ENCODE data around the gene SRMS.

SRMS gene

GRCh38 chr20:63500151-63500901 lies 47.2 kb downstream of the SRMS start:
- no peak for DNase-seq (ENCODE audit: low spot score)

DNA sequence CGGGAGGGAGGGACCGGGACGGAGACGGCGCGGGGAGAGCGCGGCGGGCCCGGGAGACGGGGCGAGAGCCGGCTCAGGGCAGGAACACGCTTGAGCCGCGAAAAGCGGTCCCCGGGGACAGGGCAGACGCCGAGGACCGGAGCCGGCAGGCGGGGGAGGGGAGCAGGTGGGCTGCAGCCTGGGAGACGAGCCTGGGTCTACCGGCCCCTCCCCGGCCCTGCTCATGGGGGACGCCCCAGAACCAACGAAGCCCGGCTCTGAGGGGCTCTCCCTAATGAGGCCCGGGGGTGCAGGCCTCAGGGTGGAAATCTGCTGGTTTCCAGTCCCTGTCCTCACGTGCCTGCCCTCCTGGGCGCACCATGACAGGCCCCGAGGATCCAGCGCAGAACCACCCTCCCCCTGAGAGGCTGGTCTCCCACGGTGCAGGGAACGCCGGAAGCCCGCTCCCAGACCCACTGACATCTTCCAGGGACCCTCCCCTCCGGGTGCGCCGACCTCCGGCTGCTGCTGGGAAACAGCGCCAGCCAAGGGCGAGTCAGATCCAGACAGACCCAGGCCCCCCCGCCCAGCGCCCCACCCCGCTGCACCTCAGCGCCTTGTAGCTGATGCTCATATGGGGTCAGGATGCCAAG lies 48.1 kb downstream of the SRMS start:
- no peak for DNase-seq (ENCODE audit: low spot score)

- peak; percentile 45 for DNase-seq (ENCODE audit: low spot score)
Measured at GRCh38 chr20:63498960-63499337, 48.6 kb downstream of the SRMS start, which contains the start of gene EEF1A2. TSS of gene EEF1A2 (minus strand) at chr20:63499083. CDS start at chr20:63497763, 1,320 bp downstream.

GRCh38 chr20:63497946-63498935 lies 49.3 kb downstream of the SRMS start:
- DNase-seq (ENCODE audit: low spot score) = no peak

DNA sequence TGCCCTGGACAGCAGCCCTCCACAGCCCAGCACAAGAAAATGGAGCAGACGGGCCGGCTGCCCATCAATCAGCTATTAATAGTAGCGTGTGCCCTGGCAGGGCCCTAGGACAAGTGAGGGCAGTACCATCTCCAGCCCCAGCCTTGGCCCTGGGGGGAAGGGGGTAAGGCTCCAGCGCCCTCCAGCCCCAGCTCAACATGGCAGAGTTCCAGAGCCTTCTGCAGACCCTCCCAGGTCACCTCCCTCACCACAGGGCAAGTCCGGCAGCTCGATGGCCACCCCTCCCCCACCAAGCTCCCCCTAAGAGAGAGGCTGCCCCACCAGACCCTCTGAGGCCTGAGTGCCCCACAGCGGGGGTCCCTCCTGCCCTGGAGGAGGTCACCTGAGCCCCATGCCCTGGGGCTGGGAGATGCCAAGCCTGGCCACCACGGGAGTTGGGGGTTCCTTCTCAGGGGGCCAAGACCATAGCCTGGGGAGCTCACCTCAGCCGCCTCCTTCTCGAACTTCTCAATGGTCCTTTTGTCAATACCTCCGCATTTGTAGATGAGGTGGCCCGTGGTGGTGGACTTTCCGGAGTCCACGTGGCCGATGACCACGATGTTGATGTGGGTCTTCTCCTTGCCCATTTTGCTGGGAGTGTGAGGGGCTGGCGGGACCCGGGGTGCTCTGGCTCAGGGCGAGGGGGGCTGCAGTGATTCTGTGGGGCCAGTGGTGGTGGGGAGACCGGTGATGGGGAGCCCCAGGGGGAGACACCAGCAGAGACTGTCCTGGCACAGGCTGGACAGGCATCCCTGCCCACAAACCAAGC lies 50.2 kb downstream of the SRMS start:
- no peak for DNase-seq (ENCODE audit: low spot score)

DNA sequence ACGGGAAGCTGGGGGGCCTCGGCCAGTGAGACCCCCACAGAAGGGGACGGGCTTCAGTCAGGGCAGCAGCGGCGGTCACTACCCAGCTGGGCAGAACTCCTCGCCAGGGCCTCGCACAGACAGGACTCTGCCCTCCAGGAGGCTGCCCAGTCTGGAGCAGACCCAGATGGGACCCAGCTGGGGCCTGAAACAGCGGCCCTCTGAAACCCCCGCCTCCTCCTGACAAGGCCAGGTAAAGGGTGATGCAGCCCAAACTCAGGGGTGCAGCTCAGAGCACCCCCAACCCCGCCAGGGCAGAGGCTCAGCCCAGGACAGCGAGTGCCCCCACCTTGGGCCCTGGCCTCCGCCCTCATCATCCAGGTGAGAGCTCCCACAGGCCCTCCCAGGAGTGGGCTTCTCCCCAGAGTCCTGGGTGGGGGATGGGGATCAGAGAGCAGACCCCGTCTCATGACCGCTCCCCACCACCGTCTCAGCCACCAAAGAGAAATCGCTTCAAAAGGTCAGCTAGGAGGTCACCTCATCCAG lies 50.9 kb downstream of the SRMS start:
- no peak for DNase-seq (ENCODE audit: low spot score)

GRCh38 chr20:63495741-63496595 lies 51.6 kb downstream of the SRMS start:
- peak; percentile 73 for DNase-seq (ENCODE audit: low spot score)

- no peak for DNase-seq (ENCODE audit: low spot score)
Measured at GRCh38 chr20:63495167-63495720, 52.3 kb downstream of the SRMS start.

DNA sequence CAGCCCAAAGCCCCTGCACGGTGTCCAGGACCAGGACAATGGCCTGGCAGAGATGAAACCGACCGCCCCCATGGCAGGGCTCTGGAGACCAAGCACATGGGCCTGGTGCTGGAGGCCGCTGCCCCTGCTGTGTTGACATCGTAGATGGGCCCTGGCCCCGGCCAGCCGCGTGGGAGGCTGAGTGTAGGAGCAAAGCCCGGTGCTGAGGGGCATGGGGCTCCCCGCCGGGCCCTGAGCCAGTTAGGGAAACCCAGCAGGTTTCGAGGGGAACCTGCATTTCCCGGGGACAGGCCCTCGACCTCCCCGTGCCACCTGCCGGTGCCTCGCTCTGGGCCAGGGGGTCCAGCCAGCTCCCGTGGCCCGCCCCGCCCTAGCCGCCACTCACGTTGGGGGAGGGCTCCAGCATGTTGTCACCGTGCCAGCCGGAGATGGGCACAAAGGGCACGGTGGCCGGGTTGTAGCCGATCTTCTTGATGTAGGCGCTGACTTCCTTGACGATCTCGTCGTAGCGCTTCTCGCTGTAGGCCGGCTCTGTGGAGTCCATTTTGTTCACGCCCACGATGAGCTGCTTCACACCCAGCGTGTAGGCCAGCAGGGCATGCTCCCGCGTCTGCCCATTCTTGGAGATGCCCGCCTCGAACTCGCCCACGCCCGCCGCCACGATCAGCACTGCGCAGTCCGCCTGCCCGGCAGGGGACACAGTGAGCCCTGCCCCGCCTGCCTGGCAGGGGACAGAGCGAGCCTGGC lies 53.0 kb downstream of the SRMS start:
- no peak for DNase-seq (ENCODE audit: low spot score)

GRCh38 chr20:63494084-63494419 lies 53.5 kb downstream of the SRMS start:
- DNase-seq (ENCODE audit: low spot score) = no peak

GRCh38 chr20:63493563-63494020 lies 54.0 kb downstream of the SRMS start:
- DNase-seq (ENCODE audit: low spot score) = no peak

DNA sequence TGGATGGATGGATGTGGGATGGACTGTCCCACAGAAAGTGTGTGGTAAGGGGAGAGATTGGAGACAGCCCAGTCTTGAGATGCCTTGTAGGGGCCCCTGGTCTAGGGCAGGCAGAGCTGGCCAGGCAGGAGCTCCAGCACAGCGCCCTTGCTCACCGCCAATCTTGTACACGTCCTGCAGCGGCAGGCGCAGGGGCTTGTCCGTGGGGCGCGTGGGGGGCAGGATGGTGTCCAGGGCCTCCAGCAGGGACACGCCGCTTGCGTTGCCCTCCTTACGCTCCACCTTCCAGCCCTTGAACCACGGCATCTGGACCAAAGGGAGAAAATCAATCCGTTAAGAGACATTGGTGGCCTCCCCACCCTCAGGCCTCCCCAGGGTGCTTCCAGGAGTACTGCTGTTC lies 54.6 kb downstream of the SRMS start:
- no peak for DNase-seq (ENCODE audit: low spot score)

DNA sequence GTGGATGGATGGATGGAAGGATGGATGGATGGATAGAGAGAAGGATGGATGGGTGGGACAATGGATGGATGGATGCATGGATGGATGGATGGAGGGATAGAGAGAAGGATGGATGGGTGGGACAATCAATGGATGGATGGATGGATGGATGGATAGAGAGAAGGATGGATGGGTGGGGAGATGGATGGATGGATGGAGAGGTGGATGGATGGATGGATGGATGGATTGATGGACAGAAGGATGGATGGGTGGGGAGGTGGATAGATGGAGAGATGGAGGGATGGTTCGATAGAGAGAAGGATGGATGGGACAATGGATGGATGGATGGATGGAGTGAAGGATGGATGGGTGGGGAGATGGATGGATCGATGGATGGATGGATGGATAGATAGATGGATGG lies 55.0 kb downstream of the SRMS start:
- DNase-seq (ENCODE audit: low spot score) = no peak

DNA sequence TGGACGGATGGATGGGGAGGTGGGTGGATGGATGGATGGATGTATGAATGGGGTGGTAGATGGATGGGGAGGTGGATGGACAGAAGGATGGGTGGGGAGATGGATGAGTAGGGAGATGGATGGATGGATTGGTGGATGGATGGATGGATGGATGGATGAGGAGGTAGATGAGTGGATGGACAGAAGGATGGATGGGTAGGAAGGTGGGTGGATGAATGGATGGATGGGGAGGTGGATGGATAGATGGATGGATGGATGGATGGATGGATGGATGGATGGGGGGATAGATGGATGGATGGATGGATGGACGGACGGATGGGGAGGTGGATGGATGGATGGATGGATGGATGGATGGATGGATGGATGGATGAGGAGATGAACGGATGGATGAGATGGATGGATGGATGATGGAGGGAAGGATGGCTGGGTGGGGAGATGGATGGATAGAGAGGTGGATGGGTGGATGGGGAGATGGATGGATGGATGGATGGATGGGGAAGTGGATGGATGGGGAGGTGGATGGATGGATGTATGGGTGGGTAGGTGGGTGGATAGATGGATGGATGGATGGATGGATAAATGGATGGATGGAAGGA lies 55.8 kb downstream of the SRMS start:
- no peak for DNase-seq (ENCODE audit: low spot score)

DNA sequence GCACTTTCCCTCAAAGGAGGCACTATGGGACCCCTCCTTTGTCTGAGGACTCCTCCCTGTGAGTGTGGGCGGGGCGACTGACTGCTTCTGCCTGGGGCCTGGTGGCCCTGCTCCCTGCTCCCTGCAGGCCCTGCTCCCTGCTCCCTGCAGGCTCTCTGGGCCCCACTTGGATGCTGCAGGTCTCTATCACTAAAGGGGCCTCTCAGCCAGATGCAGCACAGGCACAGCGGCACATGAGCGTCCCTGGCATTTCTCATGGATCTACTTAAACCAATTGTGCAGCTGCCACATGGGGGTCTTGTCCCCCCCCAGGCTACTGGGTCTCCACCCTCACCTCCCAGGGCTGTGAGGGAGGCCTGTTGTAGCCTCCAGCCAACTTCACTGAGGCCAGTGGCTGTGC lies 56.5 kb downstream of the SRMS start:
- DNase-seq (ENCODE audit: low spot score) = no peak
